Measurements from ENCODE around the gene PAPPA.

The PAPPA gene

DNA sequence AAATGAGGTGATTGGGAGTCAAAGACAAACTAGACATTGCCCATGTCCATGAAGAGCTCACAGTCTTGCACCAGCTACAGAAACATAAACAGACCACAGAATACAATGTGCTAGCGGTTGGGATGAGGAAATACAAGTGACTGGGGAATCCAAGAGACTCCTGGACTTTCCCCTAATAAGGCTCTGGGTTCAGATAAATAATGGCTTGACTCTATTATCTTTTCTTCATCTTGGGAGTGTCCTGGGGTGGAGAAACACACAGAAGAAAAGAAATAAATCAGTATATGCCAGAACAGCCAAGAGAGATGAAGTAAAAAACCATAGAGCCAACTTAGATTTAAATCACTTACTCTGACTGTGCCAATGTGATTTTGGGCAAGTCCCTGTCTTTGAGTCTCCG, 227.8 kb downstream of the PAPPA start:
- no peak for DNase-seq (ENCODE audit: low read depth, low spot score)

DNA sequence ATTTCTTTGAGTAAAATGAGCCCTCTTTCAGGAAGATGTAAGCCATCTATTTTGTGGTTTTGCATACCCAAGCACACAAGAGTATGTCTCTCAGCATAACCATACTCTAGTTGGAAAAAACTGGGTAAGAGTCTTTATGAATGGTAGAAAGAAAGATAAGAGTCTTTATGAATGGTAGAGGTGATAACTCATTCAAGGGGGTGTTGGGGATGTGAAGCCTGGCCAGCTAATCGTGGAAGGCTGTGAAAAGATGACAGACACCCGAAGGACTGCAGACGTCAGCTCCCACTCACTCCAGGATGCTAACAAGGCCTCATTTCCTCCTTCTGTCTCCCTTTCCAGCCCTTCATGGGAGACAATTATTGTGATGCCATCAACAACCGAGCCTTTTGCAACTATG, 228.5 kb downstream of the PAPPA start:
- no peak for DNase-seq (ENCODE audit: low read depth, low spot score)

DNA sequence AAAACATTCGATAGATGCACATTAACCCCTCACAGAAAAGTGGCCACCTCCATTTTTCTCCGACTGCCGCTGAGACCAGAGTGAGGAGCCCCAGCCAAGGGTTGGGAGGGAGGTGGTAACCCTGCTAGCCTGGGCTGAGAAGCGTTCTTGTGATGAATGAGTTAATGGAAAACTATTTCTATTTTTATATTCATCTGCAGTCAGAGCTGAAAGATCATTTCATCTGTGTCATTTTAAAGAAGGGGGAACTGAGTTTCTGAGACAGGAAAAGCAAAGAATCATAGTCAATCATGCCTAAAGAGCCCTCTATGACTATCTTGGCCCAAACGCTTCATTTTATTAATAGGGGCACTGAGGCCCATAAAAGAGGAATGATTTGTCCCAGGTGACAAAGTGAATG, 229.5 kb downstream of the PAPPA start:
- no peak for DNase-seq (ENCODE audit: low read depth, low spot score)

DNA sequence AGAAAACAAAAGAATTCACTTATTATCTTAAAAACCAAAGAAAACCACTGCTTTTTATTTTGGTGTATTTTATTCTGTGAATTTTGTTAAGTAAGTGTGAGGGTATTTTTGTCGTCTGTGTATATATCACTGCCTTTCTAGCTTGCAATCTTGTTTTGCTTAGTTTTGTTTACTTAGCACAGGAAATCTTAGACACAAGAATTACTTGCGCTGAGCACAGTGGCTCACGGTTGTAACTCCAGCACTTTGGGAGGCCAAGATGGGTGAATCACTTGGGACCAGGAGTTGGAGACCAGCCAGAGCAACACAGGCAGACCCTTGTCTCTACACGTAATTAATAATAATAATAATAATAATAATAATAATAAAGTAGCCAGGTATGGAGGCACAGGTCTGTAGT, 230.3 kb downstream of the PAPPA start:
- no peak for DNase-seq (ENCODE audit: low read depth, low spot score)

DNA sequence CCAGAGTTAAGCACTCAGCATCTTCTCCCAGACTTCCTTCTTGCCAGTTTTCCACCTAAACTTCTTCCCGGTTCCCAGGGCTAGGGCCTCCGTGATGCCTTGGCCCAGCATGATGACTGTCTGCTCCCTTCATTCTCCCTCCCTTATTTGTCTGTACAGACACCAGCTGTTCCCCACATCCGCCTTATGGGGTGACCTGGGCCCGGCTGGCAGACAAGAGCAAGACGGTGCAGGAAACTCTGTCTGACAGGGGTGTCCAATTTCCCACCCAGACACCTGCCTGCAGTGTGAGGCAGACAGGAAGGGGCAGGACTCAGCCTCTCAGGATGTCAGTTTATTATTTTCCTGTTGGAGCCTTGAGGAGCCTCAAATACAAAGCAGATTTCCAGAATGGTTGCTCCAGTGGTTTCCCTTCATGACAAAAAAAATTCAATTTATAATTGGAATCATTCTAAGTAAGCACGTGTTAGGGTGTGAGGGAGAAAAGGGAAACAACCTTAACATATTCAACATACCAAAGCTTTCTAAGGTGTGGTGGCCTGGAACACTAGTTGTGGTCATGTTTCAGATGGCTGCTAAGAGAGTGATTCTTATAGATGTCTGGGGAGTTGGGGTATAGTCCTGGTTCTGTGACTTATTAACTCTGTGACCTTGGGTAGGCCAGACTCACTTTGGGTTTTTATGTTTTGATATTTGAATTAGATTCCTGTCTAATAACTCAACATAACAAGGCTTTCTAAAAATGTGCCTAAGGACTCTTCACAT, 234.5 kb downstream of the PAPPA start:
- DNase-seq (ENCODE audit: low read depth, low spot score) = no peak

DNA sequence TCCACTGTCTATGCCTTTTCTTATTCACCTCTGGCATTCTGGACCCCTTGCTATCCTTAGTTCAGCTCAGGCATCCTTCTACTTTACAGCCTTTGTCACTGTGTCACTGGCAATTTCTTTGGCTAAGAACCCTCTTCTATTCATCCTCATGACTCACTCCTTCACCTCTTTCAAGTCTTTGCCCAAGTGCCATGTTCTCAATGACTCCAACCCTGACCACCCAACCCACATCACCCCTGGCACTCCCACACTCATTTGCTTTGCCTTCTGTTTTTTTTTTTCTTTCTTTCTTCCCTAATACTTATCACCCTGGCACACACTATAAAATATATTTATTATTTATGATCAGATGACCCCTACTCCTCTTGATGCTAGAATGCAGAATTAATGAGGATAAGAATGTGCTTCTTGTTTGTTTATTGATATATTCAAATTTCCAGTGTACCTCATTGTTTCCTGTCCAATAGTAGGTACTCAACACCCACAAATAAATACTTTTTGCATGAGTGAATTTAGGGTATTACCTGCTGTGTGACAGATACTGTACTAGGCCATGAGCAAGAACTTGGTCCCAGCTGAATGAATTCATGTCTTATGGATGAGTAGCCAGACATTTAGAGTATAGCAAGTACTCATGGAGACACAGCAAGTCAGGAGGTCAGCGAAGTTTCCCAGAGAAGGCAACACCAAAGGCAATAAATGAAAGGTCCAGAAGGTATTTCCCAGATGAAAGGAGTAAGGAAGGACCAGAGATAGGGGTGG, 236.1 kb downstream of the PAPPA start:
- DNase-seq (ENCODE audit: low read depth, low spot score) = no peak

DNA sequence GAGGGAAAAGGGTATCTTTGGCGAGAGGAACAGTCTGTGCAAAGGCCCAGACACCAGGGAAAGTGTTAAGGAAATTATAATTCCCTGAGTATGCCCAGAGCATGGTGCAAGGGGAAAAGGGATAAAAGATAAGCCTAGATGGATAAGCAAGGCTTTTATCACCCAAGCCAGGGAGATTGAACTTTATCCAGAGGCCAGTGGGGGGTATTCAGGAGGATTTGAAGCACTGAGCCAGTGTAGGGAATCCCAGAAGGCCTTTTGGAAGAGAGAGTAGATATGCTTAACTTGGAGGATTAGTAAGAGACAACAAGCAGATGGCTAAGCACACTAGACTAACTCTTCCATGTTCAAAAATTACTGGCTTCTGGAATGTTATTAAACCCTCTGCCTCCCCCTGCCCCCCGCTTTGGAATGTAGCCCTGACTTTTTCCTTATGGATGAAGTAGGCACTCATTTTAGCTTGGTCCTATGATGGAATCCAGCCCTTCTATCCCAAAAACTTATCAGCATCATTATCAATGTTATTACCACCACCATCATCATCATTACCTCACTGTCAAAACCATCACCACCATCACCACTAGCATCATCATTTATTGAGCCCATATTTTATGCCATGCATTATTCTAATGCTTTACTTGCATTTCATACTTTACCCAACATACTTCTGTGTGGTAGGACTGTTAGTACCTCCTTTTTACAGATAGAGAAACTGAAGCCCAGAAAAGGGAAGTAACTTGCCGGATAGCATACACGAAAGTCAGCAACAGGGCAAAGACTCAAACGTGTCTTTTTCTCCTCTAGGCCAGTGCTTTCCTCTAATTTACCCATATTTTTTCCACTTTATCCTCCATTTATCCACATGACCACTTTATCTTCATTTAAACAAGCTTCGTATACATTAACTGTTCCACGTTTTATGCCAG, 237.0 kb downstream of the PAPPA start:
- DNase-seq (ENCODE audit: low read depth, low spot score) = no peak

DNA sequence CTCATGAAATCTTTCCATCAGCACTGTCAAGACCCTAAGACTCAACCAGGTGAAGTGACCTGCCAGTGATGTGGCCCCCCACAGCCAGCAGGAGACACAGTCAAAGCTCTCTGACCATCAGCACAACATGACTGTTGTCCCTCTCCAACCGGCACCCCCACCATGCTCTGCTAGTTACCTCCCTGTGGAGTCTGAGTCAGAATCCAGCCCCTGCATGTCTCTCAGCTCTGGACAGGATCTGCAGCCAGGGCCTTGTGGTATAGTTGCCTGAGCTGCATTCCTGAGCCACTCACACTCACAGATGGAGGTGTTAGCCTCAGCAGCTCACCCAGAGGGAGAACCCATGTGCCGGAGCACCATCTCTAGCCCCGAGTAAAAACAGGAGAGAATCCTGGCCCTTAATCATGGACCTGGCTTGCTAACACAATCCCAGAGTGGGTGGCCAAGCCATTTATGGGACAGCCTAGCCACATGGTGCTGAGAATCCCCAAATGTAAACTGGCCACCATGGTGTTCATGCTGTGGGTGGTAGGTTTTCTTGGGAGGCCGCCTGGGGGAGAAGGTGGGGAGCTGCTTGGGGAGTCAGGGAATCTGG, 237.8 kb downstream of the PAPPA start:
- DNase-seq (ENCODE audit: low read depth, low spot score) = no peak

DNA sequence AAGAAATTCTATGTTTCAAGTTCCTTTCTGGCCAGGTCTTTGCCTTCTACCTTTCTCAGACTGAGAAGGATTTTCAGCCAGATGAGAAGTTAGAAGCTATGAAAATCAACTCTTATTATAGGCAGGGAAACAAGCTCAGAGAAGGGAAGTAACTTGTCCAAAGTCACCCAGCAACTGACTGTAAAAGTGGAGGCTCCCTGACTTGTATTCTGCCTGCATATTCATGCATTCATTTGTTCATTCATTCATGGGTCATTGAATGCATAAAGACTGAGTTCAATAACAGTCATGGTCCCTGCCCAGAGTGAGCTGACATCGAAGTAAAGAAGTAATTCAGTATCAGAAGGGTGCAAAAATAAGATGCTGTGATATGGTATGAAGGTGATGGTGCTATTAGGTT, 239.6 kb downstream of the PAPPA start:
- DNase-seq (ENCODE audit: low read depth, low spot score) = no peak

DNA sequence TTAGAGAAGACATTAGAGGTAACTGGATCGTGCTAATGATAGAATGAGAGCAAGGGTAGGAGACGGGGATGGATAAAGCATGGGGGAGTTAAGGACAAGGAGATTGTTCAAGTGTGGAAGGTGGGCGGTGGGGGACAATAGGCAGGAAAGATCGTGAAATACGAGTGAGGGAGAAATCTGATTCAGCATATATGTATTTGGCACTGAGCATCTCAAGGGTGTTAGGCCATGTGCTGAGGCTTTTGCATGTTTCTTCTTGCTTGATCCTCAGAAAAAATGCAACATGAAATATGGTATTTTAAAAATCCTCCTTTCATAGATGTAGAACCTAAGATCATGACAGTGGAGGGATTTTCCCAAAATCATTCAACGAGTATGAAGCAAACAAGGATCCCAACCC, 240.5 kb downstream of the PAPPA start:
- no peak for DNase-seq (ENCODE audit: low read depth, low spot score)

DNA sequence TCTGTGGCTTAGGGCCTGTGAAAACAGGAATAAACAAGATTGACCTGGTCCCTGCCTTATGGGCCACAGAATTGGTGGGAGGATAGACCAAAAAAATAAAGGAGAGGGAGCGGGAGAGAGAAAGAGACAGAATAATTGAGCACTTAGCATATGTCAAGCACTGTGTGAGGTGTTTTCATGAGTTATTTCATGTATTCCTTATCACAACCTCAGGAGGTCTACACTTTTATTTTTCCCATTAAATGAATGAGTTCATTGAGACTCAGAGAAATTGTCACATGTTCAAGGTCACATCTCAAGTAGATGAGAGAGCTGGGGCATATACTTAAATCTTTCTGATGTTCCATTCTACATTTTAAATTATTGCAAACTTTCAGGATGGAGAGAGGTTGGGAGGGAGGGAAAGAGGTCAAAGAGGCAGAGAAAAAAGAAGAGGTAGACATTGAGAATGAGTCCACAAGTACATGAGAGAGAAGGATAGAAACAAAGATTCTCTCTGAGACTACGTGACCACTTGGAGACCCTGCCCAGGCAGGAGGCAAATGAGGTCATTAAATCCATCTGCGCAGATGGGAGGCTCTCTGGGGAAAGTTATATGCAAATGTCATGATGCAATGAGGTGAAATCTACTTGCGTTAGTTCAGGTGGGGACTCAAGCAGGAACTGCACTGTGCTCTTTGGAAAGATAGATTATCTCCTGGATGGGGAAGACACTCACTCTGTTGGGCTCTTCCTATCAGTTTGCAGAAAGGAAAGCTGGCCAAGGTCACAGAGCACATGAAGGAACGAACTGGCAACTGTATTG, 241.5 kb downstream of the PAPPA start:
- no peak for DNase-seq (ENCODE audit: low read depth, low spot score)

DNA sequence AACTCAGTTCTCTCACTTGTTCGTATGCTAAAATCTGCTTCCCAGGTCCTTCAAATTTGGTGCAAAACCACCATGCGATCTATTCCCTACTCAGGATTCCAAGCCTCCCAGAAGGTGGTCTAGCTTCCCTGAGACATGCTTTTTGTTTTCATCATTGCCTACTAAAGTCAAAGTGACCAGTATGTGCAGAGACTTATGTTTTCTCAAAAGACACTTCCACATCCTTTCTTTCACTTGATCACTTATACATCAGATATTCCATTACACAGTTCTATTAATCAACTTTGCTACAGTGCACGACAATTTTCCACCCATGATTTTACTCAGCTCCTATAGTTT, 242.1 kb downstream of the PAPPA start:
- DNase-seq (ENCODE audit: low read depth, low spot score) = no peak

DNA sequence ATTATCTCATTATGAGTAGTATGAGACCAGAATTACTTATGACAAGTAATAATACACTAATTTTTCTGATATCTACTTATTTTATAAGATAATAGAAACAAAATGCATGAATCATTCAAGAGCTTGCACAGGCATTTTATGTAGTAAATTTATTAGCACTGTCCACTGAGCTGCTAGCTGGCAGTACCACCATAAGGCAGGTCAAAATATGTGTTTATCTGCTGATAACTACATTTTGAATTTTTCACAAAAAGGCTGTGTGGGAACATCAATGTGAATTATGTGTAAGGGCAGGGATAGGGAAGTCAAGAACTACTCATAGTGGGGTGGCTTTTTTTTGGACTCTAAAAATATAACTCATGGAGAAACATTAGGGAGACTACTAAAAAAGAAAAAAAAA, 249.6 kb downstream of the PAPPA start:
- no peak for DNase-seq (ENCODE audit: low read depth, low spot score)

DNA sequence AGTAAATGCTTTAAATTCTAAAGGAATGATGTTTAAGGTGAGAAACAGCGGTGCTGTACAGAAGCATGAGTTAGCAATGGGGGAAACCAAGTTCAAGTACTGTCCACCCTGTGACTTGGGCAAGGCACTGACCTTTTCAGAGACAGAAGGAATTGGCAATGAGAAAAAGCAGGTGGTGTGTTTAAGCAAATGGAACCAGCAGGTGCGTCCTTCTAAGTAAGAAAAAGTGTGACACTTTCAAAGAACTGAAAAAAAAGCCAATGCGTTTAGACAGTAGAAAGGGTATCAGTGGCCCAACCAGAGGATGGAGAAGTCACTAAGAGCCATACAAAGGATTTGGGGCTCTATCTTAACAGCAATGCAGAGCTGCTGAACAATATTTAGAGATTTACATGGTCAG, 250.6 kb downstream of the PAPPA start:
- DNase-seq (ENCODE audit: low read depth, low spot score) = no peak

DNA sequence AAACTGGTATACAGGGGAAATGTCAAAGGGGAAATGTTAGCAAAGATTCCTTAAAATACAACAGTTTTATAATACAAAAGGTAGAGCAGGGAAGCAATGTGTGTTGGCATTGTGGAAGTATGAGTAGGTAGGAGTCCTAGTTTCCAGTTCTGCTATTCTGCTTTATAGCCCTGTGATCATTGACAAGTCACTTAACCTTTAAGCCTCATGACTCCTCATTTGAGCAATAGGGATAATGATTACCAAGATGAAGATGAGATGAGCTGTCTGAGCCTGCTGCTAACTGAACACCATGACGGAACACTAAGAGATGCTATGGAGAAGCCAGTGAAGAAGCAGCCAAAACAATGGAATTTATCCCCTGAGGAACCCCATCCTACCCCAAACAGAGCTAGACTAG, 251.7 kb downstream of the PAPPA start:
- DNase-seq (ENCODE audit: low read depth, low spot score) = no peak

DNA sequence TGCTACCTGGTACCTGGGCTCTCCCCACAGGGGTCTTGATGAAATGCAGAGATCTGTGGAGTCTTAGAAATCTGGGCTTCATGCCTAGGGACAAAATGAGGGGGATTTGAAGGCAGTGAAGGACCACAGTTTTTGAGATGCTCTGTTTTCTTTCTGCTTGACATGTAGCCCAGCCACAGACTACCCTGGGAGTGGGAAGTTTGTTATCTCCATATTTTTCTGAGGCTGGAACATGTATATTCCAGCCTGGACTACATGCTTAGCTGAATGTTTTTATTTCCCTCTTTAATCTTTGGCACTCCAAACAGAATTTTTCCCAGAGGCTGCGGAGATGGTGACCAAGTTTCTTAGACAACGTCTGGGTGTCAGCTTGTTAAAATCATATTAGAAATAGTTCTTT, 252.9 kb downstream of the PAPPA start:
- no peak for DNase-seq (ENCODE audit: low read depth, low spot score)

DNA sequence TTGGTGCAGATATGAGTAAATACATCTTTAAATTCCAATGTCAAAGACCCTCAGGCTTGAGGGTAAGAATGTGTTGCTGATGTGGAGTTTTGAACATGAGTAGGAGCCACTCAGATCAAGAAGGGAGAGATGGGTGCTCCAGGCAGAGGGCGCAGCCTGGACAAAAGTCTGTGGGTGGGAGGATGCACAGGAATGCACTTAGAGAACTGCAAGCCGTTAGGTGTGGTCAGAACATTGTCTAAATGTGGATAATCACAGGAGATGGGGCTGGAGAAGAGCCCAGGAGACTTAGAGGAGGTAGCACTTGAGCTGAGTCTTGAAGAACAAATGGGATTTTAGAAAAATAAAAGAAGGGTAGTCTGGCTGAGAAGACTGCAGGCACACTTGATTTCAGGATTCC, 255.5 kb downstream of the PAPPA start:
- DNase-seq (ENCODE audit: low read depth, low spot score) = no peak

DNA sequence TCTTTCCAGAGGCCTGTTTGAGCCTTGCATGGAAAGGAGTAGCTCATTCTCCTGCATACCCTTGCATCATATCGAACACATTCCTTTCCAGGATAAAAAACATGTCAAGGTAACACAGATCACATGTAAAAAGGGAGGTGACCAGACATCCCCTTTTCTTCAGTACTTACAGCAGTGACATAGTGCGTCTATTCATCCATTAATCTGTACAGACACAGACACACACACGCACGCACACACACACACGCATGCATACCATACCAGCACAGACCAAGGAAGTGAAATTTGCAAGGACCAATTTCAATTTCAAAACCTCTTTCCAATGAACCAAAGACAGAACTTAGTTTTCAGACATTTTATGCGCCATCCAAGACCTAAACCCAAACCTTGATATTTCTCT, 256.0 kb downstream of the PAPPA start:
- no peak for DNase-seq (ENCODE audit: low read depth, low spot score)

DNA sequence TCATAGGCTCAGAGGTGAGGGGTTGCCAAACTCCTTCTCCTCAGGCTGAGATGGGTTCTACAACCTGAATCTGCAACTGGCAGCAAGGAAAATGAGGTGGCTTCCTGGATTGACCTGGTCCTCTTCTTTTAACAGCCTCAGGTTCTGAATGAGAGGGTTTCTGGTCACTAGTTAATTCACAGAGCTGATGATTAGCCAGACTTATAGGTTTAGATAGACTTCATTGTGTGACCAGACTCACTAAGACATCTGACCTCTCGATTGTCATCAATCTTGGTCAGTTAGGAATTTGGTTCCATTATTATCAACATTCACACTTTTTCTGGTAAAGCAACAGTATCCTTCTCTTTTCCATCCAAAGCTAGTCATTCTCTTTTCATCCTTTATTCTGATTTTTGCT, 257.9 kb downstream of the PAPPA start:
- DNase-seq (ENCODE audit: low read depth, low spot score) = no peak

DNA sequence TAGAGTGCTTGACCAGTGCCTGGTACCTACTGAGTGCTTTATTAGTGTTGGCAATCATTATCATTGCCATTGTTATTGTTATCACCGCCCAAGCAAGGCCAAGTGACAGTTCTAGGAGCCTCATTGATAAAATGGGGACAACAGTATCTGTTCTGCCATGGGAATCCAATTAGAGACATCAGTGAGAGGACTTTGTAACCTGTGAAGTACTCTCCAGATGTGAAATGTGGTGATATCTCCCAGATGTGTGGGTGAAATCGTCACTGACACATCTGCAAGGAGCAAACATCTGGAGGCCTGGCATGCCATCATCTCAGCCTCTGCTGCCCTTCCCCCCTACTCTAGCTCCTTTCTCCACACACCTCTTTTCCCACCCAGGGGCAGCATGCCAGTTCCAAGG, 260.8 kb downstream of the PAPPA start:
- no peak for DNase-seq (ENCODE audit: low read depth, low spot score)

DNA sequence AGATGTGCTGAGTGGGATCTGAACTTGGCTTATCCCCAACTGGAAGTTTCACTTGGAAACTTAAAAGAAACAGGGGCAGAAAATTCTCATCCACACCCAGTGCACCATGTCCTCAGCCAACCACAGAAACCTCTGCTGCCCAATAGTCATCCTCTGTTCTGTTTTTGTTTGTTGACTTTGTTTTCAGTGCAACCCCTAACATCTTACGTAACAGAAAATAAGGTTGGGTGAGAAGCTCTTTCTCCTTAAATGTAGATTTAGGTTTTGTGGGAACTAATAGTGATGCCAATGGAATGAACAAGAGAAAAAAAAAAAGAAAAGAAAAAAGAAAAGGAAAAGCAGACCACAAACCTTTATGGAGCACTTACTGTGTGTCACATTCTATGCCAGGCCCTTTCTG, 262.8 kb downstream of the PAPPA start:
- DNase-seq (ENCODE audit: low read depth, low spot score) = no peak
